Activated T-cell treated with anti-CD3 and anti-CD28 coated beads for 24 hours (primary cell): ENCODE measurements around the gene HIVEP3.
"Not testable (repeated sequence)": the region's sequence is repeated elsewhere in the genome, so short reads cannot be mapped to it uniquely, and the experiment has no call there.

Experiments
- DNase-seq: peaks from one replicate; pipeline ENCODE4 v3.0.0-alpha.2; 2020; ENCODE audit warnings: low read depth

HIVEP3 gene

DNA sequence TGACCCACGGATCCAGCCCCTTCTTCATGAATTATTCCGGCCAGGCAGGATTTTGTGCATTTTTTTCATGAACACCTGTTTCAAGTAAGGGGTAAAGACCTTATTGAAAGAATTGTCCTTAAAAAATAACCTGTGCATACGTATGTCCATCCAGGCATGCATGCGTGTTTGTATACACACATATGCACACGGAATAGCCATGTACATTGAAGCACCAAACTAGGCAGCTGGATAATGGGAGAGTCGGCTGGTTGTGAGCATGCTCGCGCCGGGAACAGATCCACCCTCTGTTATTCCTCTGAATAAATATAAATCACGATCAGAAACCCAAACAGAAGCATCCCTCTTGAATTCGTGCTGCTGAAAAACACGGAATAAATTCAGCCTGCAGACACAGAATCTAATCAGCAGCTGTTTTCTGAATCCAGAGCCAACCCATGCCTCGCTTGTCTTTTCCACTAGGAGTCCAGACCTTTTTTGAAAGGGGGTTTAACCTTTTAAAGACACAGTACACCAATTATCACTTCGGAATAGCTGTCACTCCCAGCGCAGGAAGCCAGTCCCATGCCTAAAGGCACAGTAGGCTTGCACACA lies at the start of gene HIVEP3:
HIVEP3 (minus strand) TSS at position 473 of the 594 bp plus-strand sequence.
- DNase-seq = no peak

DNA sequence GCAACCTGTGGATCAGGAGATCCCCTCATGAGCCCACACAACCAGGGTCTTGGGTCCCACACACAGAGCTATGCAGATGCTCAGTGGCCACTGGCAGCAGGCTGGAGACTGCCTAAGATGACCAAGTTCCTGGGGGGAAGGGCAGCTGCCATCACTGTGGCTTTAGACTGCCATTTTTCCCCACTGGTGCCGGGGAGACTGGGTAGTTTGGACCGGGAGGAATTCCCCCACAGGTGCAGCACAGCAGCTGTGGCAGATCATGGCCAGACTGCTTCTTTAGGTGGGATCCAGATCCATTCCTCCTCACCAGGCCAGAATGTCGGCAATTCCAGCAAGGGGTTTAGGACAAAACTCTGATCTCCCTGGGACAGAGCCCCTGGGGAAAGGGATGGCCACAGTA lies 45.7 kb upstream of the HIVEP3 start:
- no peak for DNase-seq

DNA sequence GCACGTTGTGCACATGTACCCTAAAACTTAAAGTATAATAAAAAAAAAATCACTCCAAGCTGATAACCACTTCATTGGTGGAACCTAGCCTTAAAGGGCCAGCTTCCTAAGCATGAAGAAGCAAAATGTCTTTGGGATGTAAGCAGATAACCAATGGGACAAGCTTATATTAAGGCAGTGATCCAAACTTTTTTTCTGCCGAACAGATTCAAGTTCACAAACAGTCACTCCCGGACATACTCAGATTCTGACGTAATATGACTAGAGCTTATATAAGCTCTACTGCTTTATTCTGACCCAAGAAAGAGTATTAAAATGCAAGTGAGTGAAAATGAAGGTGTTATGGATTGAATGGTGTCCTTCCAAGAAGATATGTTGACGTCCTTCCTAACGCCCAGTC lies 44.9 kb upstream of the HIVEP3 start:
- no peak for DNase-seq

DNA sequence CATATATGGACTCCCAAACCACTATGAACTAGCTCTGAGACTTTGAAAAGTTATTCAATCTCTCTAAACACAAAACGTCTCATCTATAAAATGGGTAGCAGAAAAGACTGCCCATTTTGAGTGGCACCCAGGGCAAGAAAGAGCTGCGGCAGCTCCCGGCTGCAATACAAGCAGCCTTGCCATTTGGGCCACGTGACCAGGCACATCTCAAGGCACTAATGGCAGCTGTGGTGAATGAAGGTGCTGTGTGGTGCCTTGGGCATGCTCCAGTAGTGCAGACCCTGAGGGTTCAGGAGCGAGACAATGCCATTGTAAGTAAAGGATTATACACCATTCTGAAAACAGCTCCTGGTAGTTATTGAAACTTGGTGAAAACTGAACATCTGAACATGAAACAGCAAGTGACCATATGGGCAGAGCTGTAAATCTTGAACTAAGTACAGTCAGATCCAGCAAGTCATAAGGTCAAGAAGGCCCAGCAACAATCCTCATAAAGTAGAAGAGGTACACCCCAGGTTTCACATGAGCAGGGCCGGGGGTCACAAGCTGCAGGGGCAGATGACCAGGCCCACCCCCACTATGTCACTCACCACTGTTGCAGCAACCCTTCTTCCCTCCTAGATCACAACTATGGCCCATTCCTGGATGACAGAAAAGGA lies 39.4 kb upstream of the HIVEP3 start:
- DNase-seq = no peak

DNA sequence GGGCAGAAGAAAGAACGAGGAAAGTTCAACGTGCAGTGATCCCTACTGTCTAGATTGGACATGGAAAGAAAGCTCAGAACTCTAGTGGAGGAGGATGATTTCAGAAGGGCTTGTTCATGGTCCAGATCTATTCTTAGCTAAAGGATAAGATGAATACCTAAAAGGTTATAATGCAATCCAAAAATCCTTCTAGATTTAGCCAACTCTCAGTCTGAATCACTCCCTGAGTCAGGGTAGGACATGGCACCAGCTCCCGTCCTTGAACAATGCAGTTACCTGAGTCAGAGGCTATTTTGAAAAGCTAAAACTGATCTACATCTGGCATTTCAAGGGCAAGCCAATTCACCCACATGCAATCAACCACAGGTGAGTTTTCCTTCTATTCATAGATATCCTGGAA lies 38.8 kb upstream of the HIVEP3 start:
- DNase-seq = no peak

DNA sequence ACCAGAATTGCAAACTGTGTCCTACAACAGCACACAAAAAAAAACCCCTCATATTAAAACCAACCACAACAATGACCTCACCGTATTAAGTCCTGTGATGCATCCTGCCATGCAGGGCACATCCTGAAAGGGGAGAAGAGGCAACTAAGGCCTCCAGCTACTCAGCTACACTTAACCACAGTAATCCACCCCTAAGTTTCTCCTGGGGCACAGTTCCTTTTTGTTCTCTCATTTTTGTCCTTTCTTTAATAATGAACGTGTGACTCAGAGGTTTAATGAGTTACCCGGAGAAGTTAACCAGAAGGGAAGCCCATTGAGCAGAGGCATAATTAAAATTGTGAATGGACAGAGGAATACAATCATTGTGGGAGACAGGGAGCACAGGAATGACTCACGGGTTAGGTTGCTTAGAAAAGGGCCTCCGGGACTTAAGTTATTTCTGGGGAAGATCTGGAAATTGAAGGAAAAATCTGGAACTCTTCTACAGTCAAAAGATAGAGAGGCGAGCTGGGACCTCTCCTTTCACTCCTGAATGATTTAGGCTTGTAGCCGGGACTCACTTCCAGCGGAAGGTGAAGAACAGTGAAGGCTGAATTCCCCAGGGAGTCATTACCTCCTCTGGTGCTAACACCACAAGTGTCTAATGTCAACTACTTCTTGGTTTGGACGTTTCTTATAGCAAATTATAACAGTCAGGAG lies 36.9 kb upstream of the HIVEP3 start:
- DNase-seq = no peak

DNA sequence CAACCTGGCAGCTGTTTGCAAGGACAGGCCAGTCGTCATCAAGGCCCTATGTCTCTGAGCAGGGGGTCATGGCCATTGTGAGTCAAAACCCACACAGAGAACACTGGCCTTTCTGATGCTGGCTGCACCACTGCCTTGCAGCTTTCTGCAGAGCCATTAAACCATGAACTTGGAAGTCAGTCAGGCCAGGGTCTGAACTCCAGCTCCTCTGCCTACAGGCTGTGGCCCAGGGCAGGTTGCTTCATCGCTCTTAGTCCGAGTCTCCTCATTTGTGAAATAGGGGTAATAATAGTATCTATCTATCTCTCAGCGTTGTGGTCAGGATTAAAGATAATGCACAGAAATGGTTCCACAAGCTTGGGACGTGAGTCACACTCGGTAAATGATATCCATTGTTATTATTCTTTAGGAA lies 35.8 kb upstream of the HIVEP3 start:
- no peak for DNase-seq

DNA sequence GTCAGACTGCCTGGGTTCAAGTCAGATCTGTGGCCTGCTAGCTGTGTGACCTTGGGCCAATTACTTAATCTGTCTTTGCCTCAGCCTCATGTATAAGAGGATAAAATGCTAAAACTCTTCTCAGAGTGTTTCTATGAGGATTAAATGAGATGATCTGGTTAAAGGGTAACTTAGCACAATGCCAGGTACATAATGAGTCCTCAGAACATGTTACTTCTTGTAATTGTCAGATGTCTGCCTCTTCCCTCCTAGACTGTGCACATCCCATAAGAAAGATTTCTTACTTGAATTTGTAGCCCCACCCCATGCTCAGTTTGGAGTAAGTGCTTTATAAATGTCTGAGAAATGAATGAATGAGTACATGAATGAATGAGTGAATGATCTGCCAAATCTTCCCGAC lies 34.6 kb upstream of the HIVEP3 start:
- no peak for DNase-seq

DNA sequence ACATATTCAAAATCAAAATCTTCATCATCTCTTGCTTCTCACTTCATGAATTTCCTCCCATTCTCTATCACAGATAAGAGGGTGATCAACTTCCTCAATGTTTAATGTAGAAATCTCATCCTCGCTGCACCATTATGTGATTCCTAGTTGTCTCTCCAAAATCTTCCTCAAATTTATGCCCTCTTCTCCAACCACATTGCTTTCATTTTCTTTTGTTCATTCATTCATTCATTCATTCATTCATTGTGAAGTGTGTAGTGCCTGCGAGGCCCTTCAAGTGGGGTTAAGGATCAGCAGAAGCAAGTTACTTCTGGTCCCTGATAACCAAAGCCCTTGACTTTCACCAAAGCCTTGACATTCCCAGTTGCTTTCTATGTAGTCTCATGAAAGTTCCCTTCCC lies 33.5 kb upstream of the HIVEP3 start:
- DNase-seq = no peak

DNA sequence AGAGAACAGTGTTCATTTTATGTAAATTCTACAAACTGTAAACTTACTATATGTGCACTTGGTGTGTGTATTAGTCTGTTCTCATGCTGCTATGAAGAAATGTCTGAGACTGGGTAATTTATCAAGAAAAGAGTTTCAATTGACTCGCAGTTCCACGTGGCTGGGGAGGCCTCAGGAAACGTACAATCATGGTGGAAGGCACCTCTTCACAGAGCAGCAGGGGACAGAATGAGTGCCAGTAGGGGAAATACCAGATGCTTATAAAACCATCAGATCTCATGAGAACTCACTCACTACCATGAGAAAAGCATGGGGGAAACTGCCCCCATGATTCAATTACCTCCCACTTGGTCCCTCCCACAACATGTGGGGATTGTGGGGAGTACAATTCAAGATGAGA lies 32.8 kb upstream of the HIVEP3 start:
- DNase-seq = peak; percentile 7

DNA sequence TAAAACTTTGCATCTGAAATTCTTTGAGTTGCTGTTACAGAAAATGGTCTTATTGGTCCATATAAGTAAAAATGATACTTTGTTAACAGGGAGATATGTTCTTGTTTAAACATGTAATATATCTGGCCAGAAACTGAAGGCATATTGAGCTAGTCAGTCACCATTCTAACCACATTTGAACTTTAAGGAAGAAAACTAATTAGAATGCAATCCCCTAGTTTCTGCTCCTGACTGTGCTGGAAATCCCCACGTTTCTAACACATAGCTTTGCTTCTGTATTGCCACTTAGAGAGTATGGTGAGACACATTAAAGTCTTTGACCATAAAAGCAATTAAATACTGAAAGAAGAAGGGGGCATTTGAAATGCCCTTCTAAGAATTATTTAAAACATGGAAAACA lies 32.1 kb upstream of the HIVEP3 start:
- no peak for DNase-seq

DNA sequence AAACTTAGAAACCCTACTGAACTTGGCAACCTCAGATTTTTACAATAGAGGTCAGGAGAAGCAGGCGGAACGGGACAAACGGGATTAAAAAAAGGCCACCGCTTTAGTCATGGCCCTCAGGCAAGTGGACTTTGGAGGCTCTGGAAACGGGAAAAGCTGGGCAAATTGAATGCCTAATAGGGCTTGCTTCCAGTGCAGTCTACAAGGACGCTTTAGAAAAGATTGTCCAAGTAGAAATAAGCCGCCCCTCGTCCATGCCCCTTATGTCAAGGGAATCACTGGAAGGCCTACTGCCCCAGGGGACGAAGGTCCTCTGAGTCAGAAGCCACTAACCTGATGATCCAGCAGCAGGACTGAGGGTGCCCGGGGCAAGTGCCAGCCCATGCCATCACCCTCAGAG lies 27.2 kb upstream of the HIVEP3 start:
- not testable (repeated sequence) for DNase-seq

DNA sequence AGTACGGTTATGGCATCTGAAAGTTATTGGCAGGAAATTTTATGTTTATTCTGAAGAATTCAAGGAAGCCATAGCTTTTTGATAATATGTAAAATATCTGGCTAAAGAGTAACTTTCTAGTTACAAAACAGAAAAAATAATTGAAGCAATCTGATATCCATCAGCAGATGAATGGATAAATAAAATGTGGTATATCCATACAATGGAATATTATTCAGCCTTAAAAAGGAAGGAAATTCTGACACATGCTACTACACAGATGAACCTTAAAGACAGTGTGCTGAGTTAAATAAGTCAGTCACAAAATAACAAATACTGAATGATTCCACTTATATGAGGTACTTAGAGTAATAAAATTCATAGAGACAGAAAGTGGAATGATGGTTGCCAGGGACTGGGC lies 25.0 kb upstream of the HIVEP3 start:
- no peak for DNase-seq

DNA sequence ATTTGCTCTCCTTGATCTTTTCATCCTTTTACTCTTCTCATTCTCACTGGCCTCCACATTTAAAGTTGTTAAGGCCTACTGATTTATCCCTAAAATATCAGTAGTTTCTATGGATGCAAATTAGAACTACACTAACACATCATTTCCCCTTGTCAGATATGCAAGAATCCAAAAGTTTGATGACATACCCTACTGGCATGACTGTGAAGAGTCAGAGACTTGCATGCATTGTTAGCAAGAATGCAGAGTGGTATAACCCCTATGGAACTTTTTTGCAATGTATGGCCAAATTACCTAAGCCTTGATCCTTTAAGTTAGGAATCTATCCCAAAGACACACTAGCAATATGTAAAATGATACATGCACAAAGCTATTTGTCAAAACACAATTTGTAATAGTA lies 23.6 kb upstream of the HIVEP3 start:
- DNase-seq = no peak

DNA sequence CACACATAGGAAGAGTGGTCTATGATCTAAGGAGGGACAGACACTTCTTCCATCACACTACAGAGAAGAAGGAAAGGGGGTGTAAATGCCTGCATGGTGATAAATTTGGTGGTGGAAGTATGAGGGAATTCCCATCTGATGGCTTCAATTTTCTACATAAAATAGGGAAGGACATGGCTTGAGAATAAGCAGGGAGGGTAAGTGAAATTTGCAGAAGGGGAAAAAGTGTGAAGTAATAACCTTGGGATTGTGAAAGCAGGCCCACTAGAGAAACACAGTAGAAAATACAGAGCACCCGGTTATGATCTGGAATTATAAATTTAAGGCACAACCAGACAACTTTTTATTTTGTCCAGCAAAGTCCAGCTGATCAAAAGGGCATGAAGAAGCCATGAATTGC lies 22.7 kb upstream of the HIVEP3 start:
- no peak for DNase-seq

DNA sequence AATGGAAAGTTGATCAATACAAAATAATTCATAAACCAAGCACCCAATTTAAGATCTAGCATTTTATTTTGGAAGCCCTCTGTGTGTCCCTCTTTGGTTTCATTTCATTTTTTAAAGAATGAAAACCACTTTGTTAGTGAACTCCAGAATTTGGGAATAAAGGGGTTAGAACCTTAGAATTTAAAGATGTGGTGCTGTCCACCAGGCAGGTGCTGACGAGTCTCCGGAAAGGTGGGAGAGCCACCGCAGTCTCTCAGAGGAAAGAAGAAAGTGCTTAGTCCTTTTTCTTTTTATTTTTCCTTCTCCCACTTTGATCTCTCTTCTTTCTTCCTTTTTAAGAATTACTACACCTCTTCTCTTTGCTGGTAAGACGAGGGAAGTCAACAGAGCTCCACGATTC lies 20.5 kb upstream of the HIVEP3 start:
- no peak for DNase-seq

DNA sequence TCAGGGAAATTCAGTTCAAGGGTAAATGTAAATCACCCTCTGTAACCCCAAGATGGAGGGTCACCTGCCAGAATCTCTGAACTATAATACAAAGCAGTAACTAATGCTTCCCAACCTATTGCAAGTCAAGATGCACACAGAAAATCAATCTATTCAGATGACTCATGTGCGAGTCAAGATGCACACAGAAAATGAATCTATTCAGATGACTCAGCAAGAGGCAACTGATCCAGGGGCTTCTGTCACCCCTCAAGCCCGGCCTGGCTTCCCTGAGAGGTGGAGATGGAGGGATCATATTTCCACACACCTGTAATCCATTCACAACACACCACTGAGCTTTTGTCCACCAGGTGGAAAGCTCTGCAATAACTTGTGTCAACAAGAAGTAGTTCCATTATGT lies 17.4 kb upstream of the HIVEP3 start:
- DNase-seq = no peak

DNA sequence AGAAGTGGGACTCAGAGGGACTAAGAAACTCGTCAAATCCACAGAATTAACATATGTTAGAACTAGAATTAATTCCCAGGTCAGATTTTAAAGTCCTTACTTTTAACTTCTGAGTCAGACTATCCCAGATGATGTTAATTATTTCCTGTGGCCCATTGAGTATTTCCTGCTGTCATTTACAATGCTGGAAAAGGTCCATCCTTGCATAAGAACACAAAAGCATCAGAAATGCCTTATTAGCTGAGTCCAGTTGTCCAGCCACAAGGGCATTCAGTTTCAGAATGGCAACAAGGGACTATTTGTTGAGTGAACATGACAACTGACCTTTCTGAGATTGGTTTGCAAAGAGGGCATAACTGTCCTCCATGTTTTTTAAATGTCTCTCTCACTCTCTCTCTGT lies 16.5 kb upstream of the HIVEP3 start:
- no peak for DNase-seq

DNA sequence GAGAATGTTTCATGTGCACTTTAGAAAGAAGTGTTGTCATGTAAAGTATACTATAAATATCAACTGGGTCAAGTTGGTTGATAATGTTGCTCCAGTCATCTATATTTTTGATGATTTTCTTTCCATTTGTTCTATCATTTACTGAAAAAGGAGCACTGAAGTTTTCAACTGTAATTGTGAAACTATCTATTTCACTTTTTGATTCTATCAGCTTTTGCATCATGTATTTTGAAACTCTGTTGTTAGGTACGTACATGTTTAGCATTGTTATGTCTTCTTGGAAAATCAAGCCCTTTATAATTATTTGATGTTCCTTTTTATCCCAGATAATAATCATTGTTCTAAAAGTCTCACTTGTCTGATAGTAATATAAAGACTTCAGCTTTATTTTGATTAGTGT lies 14.4 kb upstream of the HIVEP3 start:
- DNase-seq = no peak

DNA sequence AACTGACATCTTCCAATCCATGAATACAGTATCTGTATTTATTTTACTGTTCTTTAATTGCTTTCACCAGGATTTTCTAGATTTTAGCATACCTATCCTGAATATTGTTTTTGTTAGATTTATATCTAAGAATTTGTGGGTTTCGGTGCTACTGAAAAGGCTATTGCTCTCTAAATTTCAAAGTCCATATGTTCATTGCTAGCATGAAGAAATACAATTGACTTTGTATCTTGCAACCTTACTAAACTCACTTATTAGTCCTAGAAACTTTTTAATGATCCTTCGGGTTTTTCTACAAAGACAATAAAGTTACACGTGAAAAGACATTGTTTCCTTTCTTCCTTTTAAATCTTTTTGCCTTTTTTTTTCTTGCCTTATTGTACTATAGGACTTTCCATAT lies 12.9 kb upstream of the HIVEP3 start:
- no peak for DNase-seq

DNA sequence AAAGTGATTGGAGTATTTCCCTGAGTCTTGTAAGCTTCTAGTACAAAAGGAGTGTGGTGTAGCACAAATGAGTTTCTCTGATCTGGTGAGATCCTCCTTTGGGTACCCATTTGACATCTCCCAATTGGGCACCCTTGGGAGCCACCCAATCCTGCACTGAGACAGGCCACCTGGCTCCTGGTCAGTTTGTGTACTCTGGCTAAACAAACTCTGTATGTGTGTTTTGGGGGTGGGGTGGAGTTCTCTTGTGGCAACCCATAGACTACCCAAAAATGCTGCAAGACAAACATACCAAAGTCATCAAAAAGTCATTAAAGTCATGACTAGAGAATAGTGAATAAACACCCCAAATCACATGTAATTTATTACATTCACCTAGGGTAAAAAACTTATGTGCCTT lies 8.4 kb upstream of the HIVEP3 start:
- no peak for DNase-seq

DNA sequence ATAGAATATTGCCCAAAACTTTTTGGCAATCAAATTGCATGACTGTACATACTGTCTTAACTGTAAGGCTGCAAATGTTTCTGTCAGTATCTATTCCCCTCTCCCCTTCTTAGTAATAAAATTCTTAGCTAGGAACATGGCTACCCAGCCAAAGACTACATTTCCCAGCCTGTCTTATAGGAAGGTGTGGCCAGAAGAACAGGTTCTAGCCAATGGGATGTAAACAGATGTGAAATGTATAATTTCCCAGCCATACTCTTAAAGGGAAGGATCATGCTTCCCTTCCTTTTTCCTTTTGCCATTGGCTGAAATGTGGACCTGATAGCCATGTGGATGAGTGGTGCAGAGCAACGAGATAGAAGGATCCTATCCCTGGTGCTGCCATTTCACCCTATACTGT lies 7.0 kb upstream of the HIVEP3 start:
- DNase-seq = no peak

DNA sequence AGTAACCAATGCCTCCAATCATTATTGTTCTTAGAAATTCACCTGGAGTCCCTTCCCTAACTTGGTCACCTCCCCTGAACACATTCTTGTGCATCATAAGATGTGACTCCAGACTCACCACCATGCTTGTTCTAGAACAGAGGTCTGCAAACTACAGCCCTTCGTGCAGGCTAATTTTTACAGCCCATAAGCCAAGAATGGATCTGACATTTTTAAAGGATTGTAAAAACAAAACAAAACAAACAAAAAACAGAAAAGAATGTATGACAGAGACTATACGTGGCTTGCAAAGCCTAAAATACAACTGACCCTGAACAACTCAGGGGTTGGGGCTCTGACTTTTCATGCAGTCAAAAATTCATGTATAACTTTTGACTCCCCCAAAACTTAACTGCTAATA lies 6.2 kb upstream of the HIVEP3 start:
- DNase-seq = no peak

DNA sequence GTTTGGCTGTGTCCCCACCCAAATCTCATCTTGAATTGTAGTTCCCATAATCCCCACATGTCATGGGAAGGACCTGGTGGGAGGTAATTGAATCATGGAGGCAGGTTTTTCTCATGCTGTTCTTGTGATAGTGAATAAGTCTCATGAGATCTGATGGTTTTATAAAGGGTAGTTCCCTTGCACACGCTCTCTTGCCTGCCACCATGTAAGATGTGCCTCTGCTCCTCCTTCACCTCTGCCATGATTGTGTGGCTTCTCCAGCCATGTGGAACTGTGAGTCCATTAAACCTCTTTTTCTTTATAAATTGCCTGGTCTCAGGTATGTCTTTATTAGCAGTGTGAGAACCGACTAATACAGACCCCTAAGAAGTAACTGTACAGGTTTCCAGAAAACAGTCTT lies 2.5 kb upstream of the HIVEP3 start:
- not testable (repeated sequence) for DNase-seq
